ENCODE measurements around the gene CCDC85A. TPM values are rescaled to one million over a fixed set of nuclear protein-coding genes. Genes with fewer than 3 reads are reported as not detected.

The CCDC85A gene
- total and polyA plus RNA-seq, 12 donors: 0.13 to 1.1 (median 0.65) TPM; not detected in 1

DNA sequence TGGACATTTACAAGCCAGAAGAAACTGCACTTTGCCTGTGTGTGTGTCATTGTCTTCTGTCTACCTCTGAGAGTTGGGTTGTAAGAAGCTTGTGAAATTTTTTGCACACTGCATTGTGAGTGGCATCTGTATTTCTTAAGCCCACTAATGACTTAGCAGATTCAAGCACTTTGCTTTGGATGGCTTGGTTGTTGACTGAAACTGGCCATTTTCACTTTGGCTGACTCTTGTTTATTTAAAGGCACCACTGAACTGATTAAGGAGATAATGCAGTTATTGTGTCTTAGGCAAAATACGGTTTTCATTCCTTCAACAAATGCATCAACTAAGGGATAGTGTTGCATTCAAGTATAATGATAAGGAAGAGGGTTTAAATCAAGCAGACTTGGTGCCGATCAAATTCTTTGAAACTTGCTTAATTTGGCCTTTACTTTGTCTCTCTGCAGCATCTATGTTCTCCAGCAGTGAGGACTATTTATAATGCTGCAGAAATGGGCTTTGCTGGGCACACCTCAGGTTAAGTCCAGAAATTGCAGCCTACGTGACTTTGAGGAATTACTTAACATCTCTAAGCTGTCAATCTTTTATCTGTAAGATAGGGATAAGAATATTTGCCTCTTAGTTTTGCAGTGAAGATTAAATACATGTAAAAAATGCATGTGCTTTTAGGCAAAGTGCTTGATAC is 142.0 kb downstream of the CCDC85A start:
- intact Hi-C loops (cut with DNase I): no loop called here
- 62 to 66% (median 64%) methylated on average over 3 of the region's 3 CpGs for WGBS, 4 donors

GRCh38 chr2:56326346-56326741 is 142.6 kb downstream of the CCDC85A start:
- Histone ChIP-seq H3K4me3 (no peak overlapping the region), H3K36me3 (replicated peaks in 1 of 2) (no peaks in the 10 kb centered on the region), H3K9me3 (replicated peaks in 1 of 3) (no peaks in the 10 kb centered on the region), H3K27ac (no peak overlapping the region), H3K27me3 (no peaks in the 10 kb centered on the region), H3K4me1 (replicated peaks in 1 of 2) (no peaks in the 10 kb centered on the region)
- 36 to 88% (median 47%) methylated on average over 1 of the region's 1 CpG for WGBS, 4 donors
- TF ChIP-seq POLR2A (IDR thresholded peaks at IDR 0.05): no peak
- TF ChIP-seq, protein P1, sequence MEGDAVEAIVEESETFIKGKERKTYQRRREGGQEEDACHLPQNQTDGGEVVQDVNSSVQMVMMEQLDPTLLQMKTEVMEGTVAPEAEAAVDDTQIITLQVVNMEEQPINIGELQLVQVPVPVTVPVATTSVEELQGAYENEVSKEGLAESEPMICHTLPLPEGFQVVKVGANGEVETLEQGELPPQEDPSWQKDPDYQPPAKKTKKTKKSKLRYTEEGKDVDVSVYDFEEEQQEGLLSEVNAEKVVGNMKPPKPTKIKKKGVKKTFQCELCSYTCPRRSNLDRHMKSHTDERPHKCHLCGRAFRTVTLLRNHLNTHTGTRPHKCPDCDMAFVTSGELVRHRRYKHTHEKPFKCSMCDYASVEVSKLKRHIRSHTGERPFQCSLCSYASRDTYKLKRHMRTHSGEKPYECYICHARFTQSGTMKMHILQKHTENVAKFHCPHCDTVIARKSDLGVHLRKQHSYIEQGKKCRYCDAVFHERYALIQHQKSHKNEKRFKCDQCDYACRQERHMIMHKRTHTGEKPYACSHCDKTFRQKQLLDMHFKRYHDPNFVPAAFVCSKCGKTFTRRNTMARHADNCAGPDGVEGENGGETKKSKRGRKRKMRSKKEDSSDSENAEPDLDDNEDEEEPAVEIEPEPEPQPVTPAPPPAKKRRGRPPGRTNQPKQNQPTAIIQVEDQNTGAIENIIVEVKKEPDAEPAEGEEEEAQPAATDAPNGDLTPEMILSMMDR (IDR thresholded peaks at IDR 0.05): no peak
- DNase-seq: no peak
- intact Hi-C loops (cut with DNase I): no loop called here

More for the DNA sequence above, 142.0 kb downstream of the CCDC85A start:
- no peak for TF ChIP-seq POLR2A (IDR thresholded peaks at IDR 0.05)
- TF ChIP-seq, protein P1 (IDR thresholded peaks at IDR 0.05): no peak
- Histone ChIP-seq H3K27ac (no peak overlapping the region), H3K4me3 (no peak overlapping the region), H3K36me3 (replicated peaks in 1 of 2) (no peaks in the 10 kb centered on the region), H3K9me3 (replicated peaks in 1 of 3) (no peaks in the 10 kb centered on the region), H3K4me1 (replicated peaks in 1 of 2) (no peaks in the 10 kb centered on the region), H3K27me3 (no peaks in the 10 kb centered on the region)
- no peak for DNase-seq

DNA sequence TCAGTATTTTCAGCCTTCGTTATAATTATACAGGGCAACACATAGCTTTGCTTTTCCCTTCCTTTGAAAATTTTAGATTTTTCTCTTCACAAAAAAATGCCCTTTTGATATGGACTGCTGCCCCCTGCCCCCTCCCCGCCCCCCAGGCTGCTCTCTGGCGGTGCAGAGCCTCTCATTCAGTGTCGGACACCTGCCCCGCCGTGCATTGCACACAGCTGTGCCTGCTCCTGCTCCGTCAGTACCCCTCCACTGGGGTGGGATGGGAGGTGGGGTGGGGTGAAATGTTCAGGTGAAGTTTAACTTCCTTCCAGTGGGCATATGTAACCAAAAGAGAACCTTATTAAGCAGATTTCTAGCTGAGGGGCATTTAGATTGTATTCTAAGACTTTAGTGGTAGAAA is 148.0 kb downstream of the CCDC85A start:
- intact Hi-C loops (cut with DNase I): no loop called here
- Histone ChIP-seq H3K4me1 (replicated peaks in 1 of 2) (no peaks in the 10 kb centered on the region), H3K36me3 (replicated peaks in 1 of 2) (no peaks in the 10 kb centered on the region), H3K4me3 (no peak overlapping the region), H3K27ac (no peak overlapping the region), H3K9me3 (replicated peaks in 1 of 3) (no peaks in the 10 kb centered on the region), H3K27me3 (no peaks in the 10 kb centered on the region)
- no peak for DNase-seq
- 65 to 81% (median 77%) methylated on average over 7 of the region's 7 CpGs for WGBS, 4 donors
- no peak for TF ChIP-seq POLR2A (IDR thresholded peaks at IDR 0.05)
- TF ChIP-seq, protein P1 (IDR thresholded peaks at IDR 0.05): no peak

GRCh38 chr2:56333812-56334485 is 150.2 kb downstream of the CCDC85A start:
- Histone ChIP-seq H3K9me3 (replicated peaks in 1 of 3) (no peaks in the 10 kb centered on the region), H3K36me3 (replicated peaks in 1 of 2) (no peaks in the 10 kb centered on the region), H3K27ac (no peak overlapping the region), H3K4me3 (no peak overlapping the region), H3K4me1 (replicated peaks in 1 of 2) (no peaks in the 10 kb centered on the region), H3K27me3 (no peaks in the 10 kb centered on the region)
- TF ChIP-seq POLR2A (IDR thresholded peaks at IDR 0.05): no peak
- TF ChIP-seq, protein P1 (IDR thresholded peaks at IDR 0.05): no peak
- 41 to 53% (median 45%) methylated on average over 2 of the region's 2 CpGs for WGBS, 4 donors
- DNase-seq: no peak
- intact Hi-C loops (cut with DNase I): no loop called here
